Small intestine (tissue), 7 donors: ENCODE measurements around the gene CKAP4. TPM values are rescaled to one million over a fixed set of nuclear protein-coding genes. Genes with fewer than 3 reads are reported as not detected.

ENCODE experiments used
- DNase-seq, 2 donors: peaks; one replicate each; pipeline versions ENCODE4 v3.0.0 to v3.0.0-alpha.2; 2013
- FAIRE-seq: peaks from 2 replicates; lab custom pipeline; 2012; peaks lifted over from hg19 to GRCh38; lab: Jason Lieb, UNC
- H3K27ac ChIP-seq, 3 donors: one replicate each; pipeline ENCODE4 v1.5.1; 2013; ENCODE audit warnings: low read length in 2 of 3, mild to moderate bottlenecking in 2 of 3, control low read depth in 1 of 3, inconsistent platforms in 1 of 3, low read depth in 1 of 3, moderate library complexity in 1 of 3
- H3K27me3 ChIP-seq, 3 donors: one replicate each; pipeline ENCODE4 v1.6.1; 2013; ENCODE audit warnings: low read length in 3 of 3, inconsistent platforms in 1 of 3; ENCODE audit not compliant: control insufficient read depth in 3 of 3, insufficient read depth in 3 of 3
- H3K36me3 ChIP-seq, 3 donors: one replicate each; pipeline ENCODE4 v1.6.1; 2013; ENCODE audit warnings: low read length in 3 of 3, inconsistent platforms in 1 of 3, low read depth in 1 of 3, mild to moderate bottlenecking in 1 of 3, moderate library complexity in 1 of 3; ENCODE audit not compliant: control insufficient read depth in 3 of 3, insufficient read depth in 2 of 3
- H3K4me1 ChIP-seq, 3 donors: one replicate each; pipeline ENCODE4 v1.6.1; 2013; ENCODE audit warnings: low read length in 2 of 3, inconsistent platforms in 1 of 3, low read depth in 1 of 3, mild to moderate bottlenecking in 1 of 3, moderate library complexity in 1 of 3; ENCODE audit not compliant: control insufficient read depth in 3 of 3, insufficient read depth in 2 of 3
- H3K4me3 ChIP-seq, 3 donors: one replicate each; pipeline ENCODE4 v1.5.1; 2013; ENCODE audit warnings: low read length in 3 of 3, control low read depth in 1 of 3, inconsistent platforms in 1 of 3, low read depth in 1 of 3, mild to moderate bottlenecking in 1 of 3, moderate library complexity in 1 of 3
- H3K9me3 ChIP-seq, 2 donors: one replicate each; pipeline ENCODE4 v1.6.1; 2013; ENCODE audit warnings: low read depth in 1 of 2, low read length in 1 of 2; ENCODE audit not compliant: control insufficient read depth in 2 of 2, insufficient read depth in 1 of 2
- WGBS, 3 donors: extraction: QIAGEN DNeasy Blood & Tissue Kit; methylation state at CpG; one replicate each; pipeline ENCODE4 v1.1.7; 2013; 5-methylcytosine and 5-hydroxymethylcytosine counted together
- polyA plus RNA-seq, 4 donors: library from polyadenylated mRNA; stranded (reverse) in 3 of 4; unstranded in 1 of 4; fragments of 200-250 nt in 3 of 4; fragments of 120-200 nt in 1 of 4; gene quantifications; one replicate each; pipeline versions ENCODE4 v1.2.1 to v1.2.3, GENCODE V29; 2013
- donor health status: healthy with polysubstance abuse.
- donor health status: control.
- donor health status: control.
- donor health status: Bipolar disorder and iron deficiency.
- donor health status: healthy.

CKAP4 gene
- polyA plus RNA-seq, 4 donors, result 2.0 to 34.5 (median 18.7) TPM

DNA sequence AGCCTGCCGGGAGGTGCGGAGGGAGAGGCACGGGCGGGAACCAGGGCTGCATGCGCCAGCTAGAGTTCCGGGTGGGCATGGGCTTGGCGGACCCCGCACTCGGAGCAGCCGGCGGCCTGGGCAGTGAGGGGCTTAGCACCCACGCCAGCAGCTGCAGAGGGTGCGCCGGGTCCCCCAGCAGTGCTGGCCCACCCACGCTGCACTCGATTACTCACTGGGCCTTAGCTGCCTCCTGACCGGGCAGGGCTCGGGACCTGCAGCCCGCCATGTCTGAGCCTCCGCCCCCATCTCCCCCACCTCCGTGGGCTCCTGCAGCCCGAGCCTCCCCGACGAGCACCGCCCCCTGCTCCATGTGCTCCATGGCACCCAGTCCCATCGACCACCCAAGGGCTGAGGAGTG, 14.8 kb downstream of the CKAP4 start:
- no peak overlapping the region for H3K27ac ChIP-seq
- H3K36me3 ChIP-seq, result peaks cover 0 to 4% (median 0%) of the 10 kb centered on the region in 3 donors
- no peaks in the 10 kb centered on the region for H3K27me3 ChIP-seq
- FAIRE-seq, result no peak
- DNase-seq, result no peak
- H3K9me3 ChIP-seq, result peaks cover 0 to 4% of the 10 kb centered on the region in 2 donors
- 92 to 96% (median 96%) methylated on average over 22 to 26 of the region's 26 CpGs for WGBS, 3 donors
- H3K4me1 ChIP-seq, result no peaks in the 10 kb centered on the region
- no peak overlapping the region for H3K4me3 ChIP-seq

DNA sequence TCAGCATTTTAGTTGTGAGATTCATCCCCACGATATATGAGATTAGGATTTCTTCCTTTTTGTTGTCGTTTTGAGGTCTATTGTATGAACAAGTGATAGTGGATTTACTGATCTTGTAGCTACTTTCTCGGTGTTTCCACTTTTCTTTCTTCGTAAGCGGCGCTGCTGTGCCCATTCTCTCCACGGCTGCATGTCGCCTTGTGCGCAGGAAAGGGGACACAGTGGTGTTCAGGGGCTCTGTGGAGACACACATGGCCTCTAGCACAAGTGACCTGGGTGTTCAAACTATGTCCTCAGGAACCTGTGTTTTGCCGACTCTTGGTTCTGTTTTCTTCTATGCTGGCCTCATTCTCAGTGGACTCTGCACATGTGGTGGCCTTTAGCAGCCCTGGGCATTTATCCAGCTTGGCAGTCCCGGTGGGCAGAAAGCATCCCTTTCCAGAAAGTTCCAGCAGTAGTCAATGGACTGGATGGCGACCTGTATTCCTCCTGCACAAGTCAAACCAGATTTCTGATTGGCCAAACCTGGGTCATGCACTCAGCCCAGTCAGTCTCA, 18.7 kb downstream of the CKAP4 start:
- 78 to 91% (median 86%) methylated on average over 12 of the region's 12 CpGs for WGBS, 3 donors
- FAIRE-seq (no peak), DNase-seq (no peak)
- H3K4me1 ChIP-seq, result peaks cover 0 to 3% (median 0%) of the 10 kb centered on the region in 3 donors
- no peak overlapping the region for H3K4me3 ChIP-seq
- H3K9me3 ChIP-seq, result peaks cover 0 to 4% of the 10 kb centered on the region in 2 donors
- H3K27me3 ChIP-seq, result no peaks in the 10 kb centered on the region
- no peaks in the 10 kb centered on the region for H3K36me3 ChIP-seq
- no peak overlapping the region for H3K27ac ChIP-seq

DNA sequence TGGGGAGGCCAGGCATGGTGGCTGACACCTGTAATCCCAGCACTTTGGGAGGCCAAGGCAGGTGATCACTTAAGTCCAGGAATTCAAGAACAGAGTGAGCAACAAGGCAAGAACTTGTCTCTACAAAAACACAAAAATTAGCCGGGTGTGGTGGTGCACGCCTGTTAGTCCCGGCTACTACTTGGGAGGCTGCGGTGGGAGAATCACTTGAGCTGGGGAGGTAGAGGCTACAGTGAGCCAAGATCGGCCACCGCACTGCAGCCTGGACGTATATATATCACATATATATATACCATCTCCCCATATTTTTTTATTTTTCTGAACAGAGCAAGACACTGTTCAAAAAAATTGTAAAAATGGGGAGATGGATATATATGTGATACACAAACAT, 19.5 kb downstream of the CKAP4 start:
- peaks cover 0 to 3% (median 0%) of the 10 kb centered on the region in 3 donors for H3K4me1 ChIP-seq
- no peaks in the 10 kb centered on the region for H3K9me3 ChIP-seq
- no peaks in the 10 kb centered on the region for H3K27me3 ChIP-seq
- no peak overlapping the region for H3K4me3 ChIP-seq
- no peaks in the 10 kb centered on the region for H3K36me3 ChIP-seq
- no peak for DNase-seq
- WGBS, 3 donors, result 80 to 95% (median 85%) methylated on average over 7 of the region's 7 CpGs
- H3K27ac ChIP-seq, result no peak overlapping the region
- FAIRE-seq, result no peak

DNA sequence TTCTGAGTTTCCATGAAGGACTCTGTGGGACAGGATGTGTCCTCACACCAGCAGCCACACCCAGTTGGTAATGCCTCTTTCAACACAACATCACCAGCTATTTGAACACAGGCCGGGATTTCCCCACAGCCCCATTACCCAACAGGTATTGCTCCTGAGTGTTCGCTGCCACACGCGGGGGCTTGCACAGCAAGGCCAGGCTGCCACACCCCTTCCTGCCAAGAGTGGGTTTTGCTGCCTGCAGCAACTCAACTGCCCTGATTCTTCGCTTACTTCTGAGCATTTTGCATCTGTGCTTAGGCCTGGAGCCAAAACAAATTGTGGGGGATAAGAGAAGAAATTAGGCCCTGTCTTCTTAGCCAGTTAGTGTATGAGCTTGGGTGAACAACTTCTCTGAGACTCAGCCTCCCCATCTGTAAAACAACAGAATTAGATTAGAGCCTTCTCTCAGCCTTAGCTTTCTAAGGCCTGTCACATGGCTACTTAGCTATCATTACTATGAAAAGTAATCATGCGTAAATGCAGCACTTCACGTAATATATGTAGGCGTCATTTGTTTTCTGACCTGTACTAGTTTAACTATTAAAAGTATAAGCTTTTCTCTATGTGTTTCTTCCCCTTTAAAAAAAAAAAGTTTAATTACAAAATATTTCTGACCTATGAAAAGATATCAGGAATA, 20.0 kb downstream of the CKAP4 start:
- peak in 1 of 2 donors; percentile 48 for DNase-seq
- Histone ChIP-seq H3K27me3 (no peaks in the 10 kb centered on the region), H3K9me3 (no peaks in the 10 kb centered on the region), H3K4me1 (peaks cover 0 to 3% (median 0%) of the 10 kb centered on the region in 3 donors), H3K36me3 (no peaks in the 10 kb centered on the region), H3K27ac (no peak overlapping the region), H3K4me3 (no peak overlapping the region)
- no peak for FAIRE-seq
- WGBS, 3 donors, result 68 to 72% (median 70%) methylated on average over 8 of the region's 8 CpGs

DNA sequence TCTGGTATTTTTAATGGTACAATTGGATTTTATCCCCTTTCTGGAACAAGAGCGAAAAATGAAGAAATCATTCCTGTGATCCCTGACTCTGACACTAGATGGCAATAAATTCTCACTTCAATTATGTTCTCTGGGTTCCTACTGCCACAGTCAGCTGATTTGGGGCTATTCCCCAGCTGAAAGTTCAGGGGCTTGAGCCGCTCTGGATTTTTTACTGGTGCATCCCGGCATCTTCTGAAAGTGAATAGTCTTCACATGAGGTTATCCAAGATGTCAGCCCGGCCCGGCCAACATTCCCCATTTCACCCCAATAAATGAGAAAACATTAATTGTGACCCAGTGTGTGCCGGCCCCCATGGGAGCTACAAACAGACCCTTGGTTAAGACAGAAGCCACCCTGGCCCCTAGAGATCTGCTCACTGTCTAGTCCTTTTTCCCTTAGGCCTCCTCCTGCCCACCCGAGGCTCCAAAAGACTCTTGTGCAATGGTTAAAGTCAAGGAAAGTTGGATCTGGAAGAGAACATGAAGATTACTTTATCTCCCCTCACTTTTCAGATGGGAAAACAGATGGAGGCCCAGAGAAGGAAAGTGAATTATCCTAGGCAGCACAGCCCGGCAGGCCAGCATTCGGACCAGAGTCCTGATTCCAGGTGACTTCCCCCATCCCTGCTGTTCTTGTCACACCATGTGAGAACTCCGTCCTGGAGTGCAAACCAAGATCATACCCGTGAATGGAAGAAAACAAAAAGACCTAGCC, 20.8 kb downstream of the CKAP4 start:
- Histone ChIP-seq H3K36me3 (no peaks in the 10 kb centered on the region), H3K9me3 (no peaks in the 10 kb centered on the region), H3K27ac (no peak overlapping the region), H3K4me1 (peaks cover 0 to 3% (median 0%) of the 10 kb centered on the region in 3 donors), H3K4me3 (no peak overlapping the region), H3K27me3 (no peaks in the 10 kb centered on the region)
- peak; percentile 54 to 69 for DNase-seq
- 56 to 62% (median 60%) methylated on average over 11 of the region's 11 CpGs for WGBS, 3 donors
- FAIRE-seq, result no peak

DNA sequence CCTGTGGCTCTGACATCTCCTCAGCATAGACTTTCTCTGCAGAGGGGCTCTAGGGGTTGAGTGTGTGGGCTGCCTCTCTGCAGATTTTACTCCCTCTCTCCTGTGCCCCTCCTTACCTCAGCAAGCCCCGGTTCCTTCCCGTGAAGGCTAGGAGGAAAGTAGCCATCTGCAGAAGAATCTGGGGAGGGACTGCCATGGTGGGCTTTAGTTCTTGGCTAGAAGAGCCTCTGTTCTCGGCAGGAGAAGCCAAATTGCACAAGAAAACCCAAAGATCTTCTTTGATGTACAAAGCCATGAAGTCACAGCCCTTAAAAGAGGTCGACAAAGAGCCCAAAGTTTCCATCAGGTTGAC, 23.5 kb downstream of the CKAP4 start:
- Histone ChIP-seq H3K9me3 (no peaks in the 10 kb centered on the region), H3K27ac (no peak overlapping the region), H3K4me1 (peaks cover 0 to 3% (median 0%) of the 10 kb centered on the region in 3 donors), H3K27me3 (no peaks in the 10 kb centered on the region), H3K4me3 (no peak overlapping the region), H3K36me3 (no peaks in the 10 kb centered on the region)
- WGBS, 3 donors, result 22 to 35% (median 25%) methylated on average over 4 of the region's 4 CpGs
- DNase-seq (no peak), FAIRE-seq (no peak)

DNA sequence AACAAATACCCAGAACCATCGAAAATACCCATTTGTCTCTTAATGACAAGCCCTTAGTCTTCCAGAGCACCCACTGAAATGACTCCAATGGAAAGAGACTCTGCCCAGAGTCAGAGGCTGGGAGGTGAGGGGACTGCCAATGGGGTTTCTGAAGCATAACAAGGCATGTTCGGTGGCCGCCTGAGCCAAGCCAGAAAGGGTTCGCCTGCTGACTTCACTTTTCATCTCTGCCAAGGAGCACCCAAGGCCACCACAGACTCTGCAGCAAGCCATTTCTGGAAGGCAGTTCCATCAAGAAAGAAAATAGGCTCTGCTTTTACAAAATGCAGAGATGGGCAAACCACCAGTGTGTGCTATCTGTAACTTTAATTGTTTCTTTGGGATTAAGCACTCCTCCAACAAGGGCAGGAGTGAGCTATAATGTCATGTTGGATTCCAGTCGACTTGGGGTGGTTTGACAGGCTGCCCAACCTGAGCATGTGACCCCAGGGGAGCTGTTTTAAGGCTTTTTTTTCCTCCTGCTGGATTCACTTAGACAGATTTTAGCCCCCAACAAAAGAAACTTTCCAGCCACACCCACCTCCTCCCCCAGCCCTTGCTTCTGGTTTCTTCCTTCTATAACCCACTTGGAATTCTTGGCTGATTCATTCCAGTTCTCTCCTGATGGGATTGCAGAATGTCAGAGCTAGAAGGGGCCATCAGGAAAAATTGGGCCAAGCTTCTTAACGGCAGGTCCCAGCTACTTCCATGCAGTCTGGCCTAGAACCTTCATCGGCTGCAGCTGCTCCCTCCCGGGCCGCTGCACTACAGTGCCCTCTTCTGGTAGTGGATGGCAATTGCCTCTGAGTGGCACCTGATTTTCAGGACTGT, 24.1 kb downstream of the CKAP4 start:
- Histone ChIP-seq H3K9me3 (peaks cover 0 to 3% of the 10 kb centered on the region in 2 donors), H3K27ac (no peak overlapping the region), H3K4me3 (no peak overlapping the region), H3K4me1 (peaks cover 0 to 3% (median 0%) of the 10 kb centered on the region in 3 donors), H3K27me3 (no peaks in the 10 kb centered on the region), H3K36me3 (no peaks in the 10 kb centered on the region)
- WGBS, 3 donors, result 43 to 47% (median 44%) methylated on average over 9 of the region's 9 CpGs
- peak; percentile 62 to 76 for DNase-seq
- no peak for FAIRE-seq

DNA sequence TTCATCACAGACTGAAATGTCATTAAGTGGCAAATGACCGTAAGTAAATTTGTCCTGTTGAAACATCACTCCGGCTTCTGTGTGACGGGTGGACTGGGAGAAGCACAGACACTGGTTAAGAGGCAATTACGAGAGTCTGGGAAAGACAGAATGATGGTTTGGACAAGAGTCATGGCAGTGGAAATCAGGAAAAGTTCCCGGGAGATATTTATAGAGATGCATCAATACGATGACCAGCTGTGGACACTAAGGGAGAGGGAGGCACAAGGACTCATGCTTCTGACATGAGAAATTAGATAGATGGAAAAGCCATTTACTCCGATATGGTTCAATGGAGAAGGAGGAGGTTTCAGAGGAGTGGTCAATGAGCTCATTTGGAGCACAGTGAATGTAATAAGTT, 27.3 kb downstream of the CKAP4 start:
- FAIRE-seq, result no peak
- no peak for DNase-seq
- Histone ChIP-seq H3K4me1 (no peaks in the 10 kb centered on the region), H3K36me3 (no peaks in the 10 kb centered on the region), H3K4me3 (no peak overlapping the region), H3K27ac (no peak overlapping the region), H3K27me3 (peaks cover 0 to 3% (median 0%) of the 10 kb centered on the region in 3 donors), H3K9me3 (peaks cover 0 to 10% of the 10 kb centered on the region in 2 donors)
- WGBS, 3 donors, result 70 to 86% (median 81%) methylated on average over 7 of the region's 7 CpGs
